T-helper 1 cell treated with Interleukin-12 subunit alpha and Interleukin-12 subunit beta and Interleukin-4 antibody, amounts not matched to agents 30 μg/mL and 1 μg/mL, for 36 hours (primary cell): ENCODE data around the gene PRXL2B.

Experiments
- H3K27ac Mint-ChIP-seq: one replicate; pipeline ENCODE4 v1.8.0; 2021; ENCODE audit warnings: mild to moderate bottlenecking, mixed read lengths
- H3K27me3 Mint-ChIP-seq: one replicate; pipeline ENCODE4 v1.8.0; 2021; ENCODE audit warnings: low read depth, mixed read lengths
- H3K36me3 Mint-ChIP-seq: one replicate; pipeline ENCODE4 v1.8.0; 2021; ENCODE audit warnings: low read depth, mixed read lengths
- H3K4me1 Mint-ChIP-seq: one replicate; pipeline ENCODE4 v1.8.0; 2021; ENCODE audit warnings: low read depth, mixed read lengths
- H3K4me3 Mint-ChIP-seq: one replicate; pipeline ENCODE4 v1.8.0; 2021; ENCODE audit warnings: mild to moderate bottlenecking, moderate library complexity, mixed read lengths
- H3K9me3 Mint-ChIP-seq: one replicate; pipeline ENCODE4 v1.8.0; 2021; ENCODE audit warnings: mixed read lengths

PRXL2B gene

GRCh38 chr1:2592672-2593071, 6.1 kb downstream of the PRXL2B start:
- Mint-ChIP-seq H3K27me3 (no peaks in the 10 kb centered on the region), H3K9me3 (no peaks in the 10 kb centered on the region), H3K36me3 (peaks cover 4% of the 10 kb centered on the region), H3K4me1 (peaks cover 3% of the 10 kb centered on the region), H3K4me3 (peak overlapping the region; percentile 51), H3K27ac (no peak overlapping the region)

DNA sequence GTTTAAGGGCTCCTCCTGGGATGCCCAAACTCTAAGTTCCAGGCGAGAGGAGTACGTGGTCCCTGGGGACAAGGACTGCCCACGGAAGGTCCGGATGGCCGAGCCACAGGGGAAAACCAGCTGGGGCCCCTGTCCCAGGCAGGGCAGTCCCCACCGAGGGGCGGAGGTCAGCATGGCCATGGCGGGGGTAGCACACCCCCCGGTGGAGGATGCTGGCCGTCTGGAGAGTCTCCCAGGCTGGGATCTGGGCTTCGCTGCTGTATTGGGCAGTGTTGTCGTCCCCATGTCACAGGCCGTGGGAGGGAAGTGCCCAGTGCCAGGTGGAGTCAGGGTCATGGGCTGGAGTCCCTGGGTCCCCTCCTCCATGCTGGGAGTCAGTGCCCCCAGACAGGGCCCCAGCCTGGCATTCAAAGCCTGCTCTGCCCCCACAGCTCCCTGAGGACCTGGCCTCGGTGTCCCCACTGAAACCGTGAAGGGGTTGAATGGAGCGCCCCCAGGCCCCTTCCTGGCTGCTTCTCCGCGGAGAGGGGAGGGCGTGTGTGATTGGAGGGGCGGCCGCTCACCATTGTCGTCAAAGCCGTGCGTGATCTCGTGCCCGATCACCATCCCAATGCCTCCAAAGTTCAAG, 6.8 kb downstream of the PRXL2B start:
- Mint-ChIP-seq H3K36me3 (peaks cover 4% of the 10 kb centered on the region), H3K27ac (no peak overlapping the region), H3K27me3 (peaks cover 5% of the 10 kb centered on the region), H3K4me3 (no peak overlapping the region), H3K4me1 (peaks cover 3% of the 10 kb centered on the region), H3K9me3 (no peaks in the 10 kb centered on the region)

DNA sequence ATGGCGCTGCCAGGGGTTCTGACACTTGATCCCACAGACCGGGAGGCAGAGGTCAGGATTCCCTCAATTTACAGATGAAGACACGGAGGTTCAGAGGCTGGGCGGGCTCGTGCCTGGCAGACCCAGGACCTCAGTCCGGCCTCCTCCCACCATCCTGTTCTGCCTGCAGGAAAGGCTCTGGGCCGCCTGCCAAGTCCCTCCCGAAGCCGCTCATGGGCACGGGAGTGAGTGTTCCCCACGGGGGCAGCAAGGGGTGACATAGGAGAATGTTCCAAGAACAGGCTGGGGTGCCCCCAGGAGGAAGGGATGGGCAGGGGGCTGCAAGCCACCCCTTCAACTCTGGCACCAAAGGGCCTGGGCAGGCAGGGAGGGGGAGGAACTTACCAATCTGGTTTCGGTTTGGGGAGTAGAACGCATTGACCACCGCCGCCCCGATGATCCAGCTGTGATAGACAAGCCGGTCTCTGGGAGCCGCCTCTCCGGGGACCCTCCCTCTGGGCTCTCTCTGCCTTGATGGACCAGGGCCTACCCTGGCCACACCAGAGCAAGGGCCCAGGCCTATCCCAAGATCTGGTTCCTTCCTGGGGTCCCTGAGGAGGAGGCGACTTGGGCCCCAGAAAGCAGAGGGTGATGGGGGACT, 7.5 kb downstream of the PRXL2B start:
- no peaks in the 10 kb centered on the region for H3K9me3 Mint-ChIP-seq

DNA sequence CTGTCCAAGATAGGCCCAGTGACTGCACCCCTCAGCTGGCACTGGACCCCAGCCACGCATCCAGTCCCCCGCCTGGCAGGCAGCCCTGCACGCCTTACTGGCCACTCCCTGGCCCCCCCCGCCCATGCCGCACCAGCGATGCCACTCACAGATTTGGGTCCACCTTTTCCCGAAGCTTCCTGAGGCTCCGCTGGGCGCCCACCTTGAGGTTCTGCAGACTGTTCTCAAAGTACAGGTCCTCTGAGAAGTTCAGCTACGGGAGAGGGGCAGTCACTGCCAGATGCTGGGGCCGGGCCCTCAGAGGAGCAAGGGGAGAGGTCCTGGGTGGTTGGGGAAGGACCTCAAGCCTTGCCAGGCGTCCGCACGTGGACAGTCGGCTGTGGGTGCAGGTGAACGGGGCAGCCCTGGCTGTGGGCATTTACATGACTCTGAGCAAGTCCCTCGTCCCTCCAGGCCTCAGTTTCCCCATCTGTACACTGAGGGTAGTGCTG, 8.1 kb downstream of the PRXL2B start:
- H3K27me3 Mint-ChIP-seq: peaks cover 9% of the 10 kb centered on the region
- no peak overlapping the region for H3K27ac Mint-ChIP-seq
- peaks cover 3% of the 10 kb centered on the region for H3K4me1 Mint-ChIP-seq
- H3K4me3 Mint-ChIP-seq: no peak overlapping the region
- no peaks in the 10 kb centered on the region for H3K36me3 Mint-ChIP-seq
- no peaks in the 10 kb centered on the region for H3K9me3 Mint-ChIP-seq

More for the DNA sequence above, 7.5 kb downstream of the PRXL2B start:
- peaks cover 4% of the 10 kb centered on the region for H3K36me3 Mint-ChIP-seq
- H3K4me1 Mint-ChIP-seq: peaks cover 3% of the 10 kb centered on the region
- peaks cover 9% of the 10 kb centered on the region for H3K27me3 Mint-ChIP-seq
- no peak overlapping the region for H3K4me3 Mint-ChIP-seq
- no peak overlapping the region for H3K27ac Mint-ChIP-seq

- Mint-ChIP-seq H3K4me3 (no peak overlapping the region), H3K27me3 (peaks cover 9% of the 10 kb centered on the region), H3K4me1 (peaks cover 3% of the 10 kb centered on the region), H3K36me3 (no peaks in the 10 kb centered on the region), H3K27ac (no peak overlapping the region), H3K9me3 (no peaks in the 10 kb centered on the region)
These were observed 8.8 kb downstream of the PRXL2B start for GRCh38 chr1:2595261-2595811.

DNA sequence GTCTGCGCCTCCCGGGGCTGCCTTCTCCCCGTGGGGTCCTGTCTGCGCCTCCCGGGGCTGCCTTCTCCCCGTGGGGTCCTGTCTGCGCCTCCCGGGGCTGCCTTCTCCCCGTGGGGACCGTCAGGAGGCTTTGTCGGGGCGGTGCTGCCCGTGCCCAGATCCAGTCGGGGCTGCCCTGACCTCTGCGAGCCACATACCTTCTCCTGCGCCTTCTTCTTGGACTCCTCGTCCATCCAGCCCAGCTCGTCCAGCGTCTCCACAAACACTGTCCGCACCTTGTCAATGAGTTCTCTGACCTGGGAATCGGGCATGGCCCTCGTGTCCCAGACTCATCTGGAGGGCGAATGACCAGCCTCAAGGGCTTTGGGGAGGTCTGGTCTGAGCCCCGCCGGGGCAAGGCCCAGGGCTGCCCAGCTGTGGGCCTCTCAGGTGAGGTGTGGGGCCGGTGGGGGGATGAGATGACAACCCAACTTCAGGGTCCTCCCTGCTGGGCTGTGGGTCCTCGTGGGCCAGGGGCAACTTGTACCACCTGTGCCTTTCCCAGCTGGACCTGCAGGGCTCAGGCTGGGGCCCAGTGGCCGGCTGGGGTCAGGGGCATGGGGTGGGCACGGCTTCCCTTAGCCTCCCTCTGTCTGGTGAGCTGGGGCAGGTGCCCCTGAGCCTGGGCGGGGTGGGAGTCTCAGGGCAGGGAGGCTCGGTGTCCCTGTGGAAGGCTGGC, 9.4 kb downstream of the PRXL2B start:
- Mint-ChIP-seq H3K4me3 (no peak overlapping the region), H3K36me3 (no peaks in the 10 kb centered on the region), H3K4me1 (peaks cover 3% of the 10 kb centered on the region), H3K9me3 (no peaks in the 10 kb centered on the region), H3K27ac (no peak overlapping the region), H3K27me3 (peaks cover 9% of the 10 kb centered on the region)

DNA sequence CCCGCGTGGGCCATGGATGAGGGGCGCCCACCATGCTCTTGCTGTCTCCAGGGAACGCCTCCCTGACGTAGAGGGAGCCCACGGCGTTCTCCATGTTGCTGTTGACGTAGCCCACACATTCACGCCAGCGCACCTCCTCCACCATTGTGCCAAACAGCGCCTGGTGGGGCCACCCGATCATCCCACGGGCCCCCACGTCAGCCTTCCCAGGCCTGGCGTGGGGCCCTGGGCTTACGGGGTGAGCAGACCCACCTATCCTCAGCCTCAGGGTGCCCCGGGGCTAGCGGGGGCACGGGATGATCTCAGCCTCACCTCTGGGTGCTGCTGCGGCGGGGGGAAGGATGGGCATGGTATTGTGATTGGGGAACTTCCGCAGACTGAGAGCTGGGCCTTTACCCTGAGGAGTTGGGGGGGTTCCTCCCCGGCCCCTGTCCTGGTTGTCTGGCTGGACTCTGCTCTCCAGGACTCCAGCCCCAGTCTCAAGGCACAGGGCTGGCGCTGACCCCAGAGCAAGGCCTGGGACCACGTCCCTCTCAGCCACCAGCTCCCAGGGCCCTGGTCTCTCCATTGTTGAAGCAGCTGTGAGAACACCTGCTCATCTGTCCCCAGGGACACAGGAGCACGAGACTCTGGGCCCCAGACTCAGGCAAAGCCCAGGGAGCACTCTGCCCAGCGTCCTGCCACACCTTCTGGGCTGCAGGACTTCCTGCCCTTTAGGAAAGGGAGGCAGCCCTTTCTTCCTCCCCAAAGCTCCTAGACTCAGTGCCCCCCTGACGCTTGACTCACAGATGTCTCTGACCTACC, 10.2 kb downstream of the PRXL2B start:
- no peaks in the 10 kb centered on the region for H3K36me3 Mint-ChIP-seq
- peaks cover 3% of the 10 kb centered on the region for H3K4me1 Mint-ChIP-seq
- peaks cover 9% of the 10 kb centered on the region for H3K27me3 Mint-ChIP-seq
- no peak overlapping the region for H3K4me3 Mint-ChIP-seq
- no peaks in the 10 kb centered on the region for H3K9me3 Mint-ChIP-seq
- H3K27ac Mint-ChIP-seq: no peak overlapping the region

DNA sequence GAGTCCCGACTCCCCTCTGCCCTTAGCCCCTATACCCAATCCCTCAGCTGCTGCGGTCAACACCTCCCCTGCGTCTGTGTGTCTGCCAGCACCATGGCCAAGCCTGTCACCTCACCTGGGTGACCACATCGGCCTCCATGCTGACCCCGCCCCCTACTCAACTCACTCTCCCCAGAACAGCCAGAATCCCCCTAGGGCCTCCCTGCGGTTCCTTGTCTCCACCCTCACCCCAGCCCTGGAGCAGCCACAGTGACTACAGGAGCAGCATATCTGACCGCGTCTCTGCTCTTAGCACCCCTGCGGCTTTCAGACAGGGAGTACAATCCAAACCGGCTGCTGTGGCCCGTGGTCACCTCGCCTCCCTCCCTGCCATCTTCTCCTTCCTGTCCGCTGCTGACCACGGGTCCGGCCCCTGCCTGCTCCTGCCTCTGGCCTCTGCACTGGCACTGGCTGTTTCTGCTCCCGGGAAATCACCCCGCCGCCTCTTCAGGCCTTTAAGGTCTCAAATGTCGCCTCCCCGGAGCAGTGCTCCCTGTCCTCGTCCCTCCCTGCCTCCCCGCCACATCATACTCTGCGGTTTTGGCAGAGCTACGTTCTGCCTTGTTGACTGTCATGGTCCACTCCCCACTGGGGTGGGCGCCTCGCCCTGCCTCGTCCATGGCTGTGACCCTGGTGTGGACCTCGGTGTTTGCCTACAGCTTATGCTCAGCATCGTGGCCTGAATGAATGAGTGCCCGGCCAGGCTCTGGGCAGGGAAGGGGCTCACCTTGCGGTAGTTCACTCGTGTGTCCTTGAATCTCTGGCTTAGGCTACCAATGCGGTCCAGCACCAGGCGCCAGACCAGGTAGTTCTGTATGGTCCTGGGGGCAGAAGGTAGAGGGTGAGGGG, 11.1 kb downstream of the PRXL2B start:
- Mint-ChIP-seq H3K27me3 (peaks cover 9% of the 10 kb centered on the region), H3K4me1 (peaks cover 2% of the 10 kb centered on the region), H3K36me3 (no peaks in the 10 kb centered on the region), H3K4me3 (no peak overlapping the region), H3K27ac (no peak overlapping the region), H3K9me3 (no peaks in the 10 kb centered on the region)

- peaks cover 9% of the 10 kb centered on the region for H3K27me3 Mint-ChIP-seq
- H3K27ac Mint-ChIP-seq: no peak overlapping the region
- H3K4me3 Mint-ChIP-seq: no peak overlapping the region
- no peaks in the 10 kb centered on the region for H3K4me1 Mint-ChIP-seq
- no peaks in the 10 kb centered on the region for H3K36me3 Mint-ChIP-seq
- no peaks in the 10 kb centered on the region for H3K9me3 Mint-ChIP-seq
These were observed 11.9 kb downstream of the PRXL2B start for GRCh38 chr1:2598329-2598931.

GRCh38 chr1:2601721-2602303, 15.2 kb downstream of the PRXL2B start:
- Mint-ChIP-seq H3K9me3 (no peaks in the 10 kb centered on the region), H3K27me3 (peaks cover 9% of the 10 kb centered on the region), H3K4me3 (no peak overlapping the region), H3K36me3 (no peaks in the 10 kb centered on the region), H3K27ac (no peak overlapping the region), H3K4me1 (no peaks in the 10 kb centered on the region)

DNA sequence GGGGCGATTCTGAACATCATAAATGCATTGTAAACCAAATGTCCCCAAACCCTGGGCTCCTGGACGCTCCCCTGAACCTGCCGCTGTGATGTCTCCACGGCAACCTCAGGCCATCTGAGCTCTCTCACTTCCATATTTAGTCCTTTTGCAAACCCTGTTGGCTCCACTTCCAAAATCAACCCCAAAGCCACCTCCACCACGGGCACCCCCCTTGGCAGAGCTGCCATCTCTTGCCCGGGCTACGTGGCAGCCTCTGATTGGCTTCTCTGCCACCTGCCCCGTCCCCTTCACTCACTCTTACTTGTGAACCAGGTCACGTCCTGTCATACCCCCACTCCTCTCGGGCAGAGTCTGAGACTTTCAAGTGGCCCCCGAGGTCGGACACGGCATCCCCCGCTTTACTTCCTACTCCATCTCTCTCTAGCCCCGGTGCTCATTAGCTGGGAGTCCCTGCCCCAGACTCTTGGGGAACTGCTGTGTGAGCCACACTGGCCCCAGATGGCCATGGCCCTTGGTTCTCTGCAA, 15.8 kb downstream of the PRXL2B start:
- no peaks in the 10 kb centered on the region for H3K36me3 Mint-ChIP-seq
- no peaks in the 10 kb centered on the region for H3K4me1 Mint-ChIP-seq
- H3K27me3 Mint-ChIP-seq: peaks cover 9% of the 10 kb centered on the region
- H3K27ac Mint-ChIP-seq: no peak overlapping the region
- H3K4me3 Mint-ChIP-seq: no peak overlapping the region
- H3K9me3 Mint-ChIP-seq: no peaks in the 10 kb centered on the region

- Mint-ChIP-seq H3K27me3 (peaks cover 8% of the 10 kb centered on the region), H3K9me3 (no peaks in the 10 kb centered on the region), H3K36me3 (no peaks in the 10 kb centered on the region), H3K4me3 (no peak overlapping the region), H3K27ac (no peak overlapping the region), H3K4me1 (no peaks in the 10 kb centered on the region)
These were observed 16.4 kb downstream of the PRXL2B start for GRCh38 chr1:2602866-2603520.
